Tibial nerve (tissue), 4 donors: ENCODE measurements around the gene L3MBTL4.

Experiments used
- EP300 ChIP-seq, 2 donors: sonication (generic); formaldehyde crosslinking; IDR thresholded peaks; one replicate each; pipeline ENCODE4 v1.6.1; 2017; ENCODE audit warnings: antibody characterized with exemption in 2 of 2, mild to moderate bottlenecking in 1 of 2
- TF ChIP-seq, protein P1 (sequence below), 5 experiments: fragments of 200-600 bp in 3 of 5; fragments of 450-650 bp in 2 of 5; sonication (generic) in 3 of 5; IDR thresholded peaks; one replicate each; pipeline ENCODE4 v1.5.1; 2016 to 2019; ENCODE audit warnings: antibody characterized with exemption in 5 of 5, mild to moderate bottlenecking in 3 of 5, moderate library complexity in 2 of 5

DNA sequence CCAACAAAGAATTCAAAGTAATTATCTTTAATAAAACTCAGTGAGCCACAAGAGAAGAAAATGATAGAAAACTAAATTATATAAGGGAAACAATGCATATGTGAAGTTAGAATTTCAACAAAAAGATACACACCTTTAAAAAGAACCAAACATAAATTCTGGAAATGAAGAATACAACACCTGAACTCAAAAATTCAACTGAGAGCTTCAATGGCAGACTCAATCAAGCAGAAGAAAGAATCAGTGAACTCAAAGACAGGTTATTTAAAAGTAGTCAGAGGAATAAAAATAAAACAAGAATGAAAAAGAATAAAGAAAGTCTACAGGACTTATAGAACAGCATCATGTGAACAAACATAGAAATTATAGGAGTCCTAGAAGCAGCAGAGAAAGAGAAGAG lies 73.4 kb downstream of the L3MBTL4 start:
- TF ChIP-seq, protein P1, sequence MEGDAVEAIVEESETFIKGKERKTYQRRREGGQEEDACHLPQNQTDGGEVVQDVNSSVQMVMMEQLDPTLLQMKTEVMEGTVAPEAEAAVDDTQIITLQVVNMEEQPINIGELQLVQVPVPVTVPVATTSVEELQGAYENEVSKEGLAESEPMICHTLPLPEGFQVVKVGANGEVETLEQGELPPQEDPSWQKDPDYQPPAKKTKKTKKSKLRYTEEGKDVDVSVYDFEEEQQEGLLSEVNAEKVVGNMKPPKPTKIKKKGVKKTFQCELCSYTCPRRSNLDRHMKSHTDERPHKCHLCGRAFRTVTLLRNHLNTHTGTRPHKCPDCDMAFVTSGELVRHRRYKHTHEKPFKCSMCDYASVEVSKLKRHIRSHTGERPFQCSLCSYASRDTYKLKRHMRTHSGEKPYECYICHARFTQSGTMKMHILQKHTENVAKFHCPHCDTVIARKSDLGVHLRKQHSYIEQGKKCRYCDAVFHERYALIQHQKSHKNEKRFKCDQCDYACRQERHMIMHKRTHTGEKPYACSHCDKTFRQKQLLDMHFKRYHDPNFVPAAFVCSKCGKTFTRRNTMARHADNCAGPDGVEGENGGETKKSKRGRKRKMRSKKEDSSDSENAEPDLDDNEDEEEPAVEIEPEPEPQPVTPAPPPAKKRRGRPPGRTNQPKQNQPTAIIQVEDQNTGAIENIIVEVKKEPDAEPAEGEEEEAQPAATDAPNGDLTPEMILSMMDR (IDR thresholded peaks at IDR 0.05) = no peak
- no peak for TF ChIP-seq EP300 (IDR thresholded peaks at IDR 0.05)
